ENCODE results near the gene LRRC57.

GRCh38 chr15:42507514-42507913 lies 41.1 kb downstream of the LRRC57 start:
- TF ChIP-seq CTCF (IDR thresholded peaks at IDR 0.05), result no peak
- no peak for TF ChIP-seq POLR2AphosphoS5 (IDR thresholded peaks at IDR 0.05)

All from stomach (tissue), 4 donors.